ENCODE results near the gene BNIP2.

GRCh38 chr15:59696332-59696731 is 7.2 kb upstream of the BNIP2 start:
- TF ChIP-seq CTCF (IDR thresholded peaks at IDR 0.05) (no peak), POLR2A (IDR thresholded peaks at IDR 0.05) (no peak)
